Kidney glomerular epithelial cell (primary cell): ENCODE results near the gene CLDN34.

Source experiments
- DNase-seq: peaks from one replicate; lab custom pipeline; 2025; lab: John Stamatoyannopoulos, UW

CLDN34 gene

GRCh38 chrX:10016519-10017132 lies 49.5 kb downstream of the CLDN34 start:
- DNase-seq, result no peak

- DNase-seq, result peak; percentile 74
These were observed 50.7 kb downstream of the CLDN34 start for GRCh38 chrX:10017872-10018271.
